Mesenteric fat pad (tissue), 1 donor: ENCODE results near the gene PQBP1. TPM values are rescaled to one million over a fixed set of nuclear protein-coding genes. Genes with fewer than 3 reads are reported as not detected.

Experiments
- total RNA-seq: library from RNA; stranded (reverse); fragmentation: NEBNext Ultra II Directional; extraction: Animal tissue kit (Norgen Biotek cat#: 25700); gene quantifications from one replicate; pipeline ENCODE4 v1.2.1, GENCODE V29; 2021
- donor health status: DM: yes; HTN: yes; CAD: no.

PQBP1 gene
- total RNA-seq, 1 donor from 2014 or later, result 50.6 TPM

Other genes starting within 250 kb of the PQBP1 start
- gene WAS, start 214.1 kb upstream of the PQBP1 start, total RNA-seq, result 22.0 TPM
- 5.1 TPM for gene SUV39H1, start 201.2 kb upstream of the PQBP1 start, total RNA-seq
- gene GLOD5, start 136.2 kb upstream of the PQBP1 start, total RNA-seq, result not detected
- gene GATA1, start 111.3 kb upstream of the PQBP1 start, total RNA-seq, result not detected
- gene HDAC6, start 95.9 kb upstream of the PQBP1 start, total RNA-seq, result 47.1 TPM
- not detected for gene ERAS, start 71.4 kb upstream of the PQBP1 start, total RNA-seq
- not detected for gene PCSK1N, start 62.3 kb upstream of the PQBP1 start, total RNA-seq
- 22.1 TPM for gene TIMM17B, start 162 bp upstream of the PQBP1 start, total RNA-seq
- gene SLC35A2, start 13.7 kb downstream of the PQBP1 start, total RNA-seq, result 24.5 TPM
- gene PIM2, start 21.1 kb downstream of the PQBP1 start, total RNA-seq, result 5.7 TPM
- 40.0 TPM for gene OTUD5, start 59.7 kb downstream of the PQBP1 start, total RNA-seq
- gene KCND1, start 73.9 kb downstream of the PQBP1 start, total RNA-seq, result 1.3 TPM
- gene GRIPAP1, start 104.3 kb downstream of the PQBP1 start, total RNA-seq, result 37.6 TPM
- 103 TPM for gene TFE3, start 145.4 kb downstream of the PQBP1 start, total RNA-seq
- gene CCDC120, start 161.1 kb downstream of the PQBP1 start, total RNA-seq, result 4.0 TPM
- 20.7 TPM for gene PRAF2, start 176.1 kb downstream of the PQBP1 start, total RNA-seq
- gene WDR45, start 182.0 kb downstream of the PQBP1 start, total RNA-seq, result 73.4 TPM
- 18.2 TPM for gene GPKOW, start 225.8 kb downstream of the PQBP1 start, total RNA-seq